ENCODE results near the gene OBSCN.

DNA sequence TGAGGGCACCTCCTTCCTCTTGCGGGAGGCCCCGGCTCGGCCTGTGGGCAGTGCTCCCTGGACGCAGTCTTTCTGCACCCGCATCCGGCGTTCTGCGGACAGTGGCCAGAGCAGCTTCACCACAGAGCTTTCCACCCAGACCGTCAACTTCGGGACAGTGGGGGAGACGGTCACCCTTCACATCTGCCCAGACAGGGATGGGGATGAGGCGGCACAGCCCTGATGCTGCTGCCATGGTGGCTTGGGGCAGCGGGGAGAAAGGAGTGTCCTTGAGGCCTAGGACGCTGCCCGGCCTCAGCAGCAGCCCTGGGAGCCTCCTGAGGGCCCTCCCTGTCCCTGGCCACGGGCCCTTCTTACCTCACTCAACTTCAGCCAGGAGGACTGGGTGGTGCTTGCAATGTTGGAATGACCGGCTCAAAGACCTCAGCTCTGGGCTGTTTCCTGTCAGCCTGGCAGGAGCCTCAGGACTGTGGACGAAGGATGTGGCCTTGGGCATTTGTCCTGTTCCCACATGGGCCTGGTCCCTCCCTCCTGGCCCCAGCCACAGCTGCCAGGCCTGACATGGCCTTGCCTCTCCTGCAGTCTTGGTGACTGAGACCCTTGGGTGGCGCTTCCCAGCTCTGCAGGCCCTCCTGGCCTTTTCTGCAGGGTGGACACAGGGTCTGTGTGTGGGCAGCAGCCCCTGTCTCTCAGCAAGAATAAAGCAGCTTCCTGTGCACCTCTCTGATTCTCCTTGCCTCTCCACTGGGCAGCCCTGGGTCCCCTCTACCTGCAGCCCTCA is 152.9 kb downstream of the OBSCN start:
- TF ChIP-seq CTCF (IDR thresholded peaks at IDR 0.05) (no peak), POLR2A (IDR thresholded peaks at IDR 0.05) (no peak), POLR2AphosphoS5 (IDR thresholded peaks at IDR 0.05) (no peak)

Data from prostate gland (tissue), 2 donors.